ENCODE measurements around the gene KIN.
"Not testable (repeated sequence)": the region's sequence is repeated elsewhere in the genome, so short reads cannot be mapped to it uniquely, and the experiment has no call there.

The KIN gene

GRCh38 chr10:7752251-7752650 is 35.5 kb downstream of the KIN start:
- TF ChIP-seq CTCF (IDR thresholded peaks at IDR 0.05; ENCODE audit: low read depth, low read length, missing control alignments), result no peak
- in situ Hi-C loops (cut with HindIII; ENCODE audit: low sequenced_read_pairs), result loop anchor here (5.0 kb wide), 1 partner anchor 220 kb away; no protein-coding TSS in a partner anchor
- DNase-seq (ENCODE audit: low read depth), result no peak
- H3K4me3 ChIP-seq (ENCODE audit: low read depth, low read length), result no peak overlapping the region

- DNase-seq (ENCODE audit: low read depth), result no peak
- no peak for TF ChIP-seq CTCF (IDR thresholded peaks at IDR 0.05; ENCODE audit: low read depth, low read length, missing control alignments)
- no peak overlapping the region for H3K4me3 ChIP-seq (ENCODE audit: low read depth, low read length)
- in situ Hi-C loops (cut with HindIII; ENCODE audit: low sequenced_read_pairs), result loop anchor here (5.0 kb wide), 1 partner anchor 218 kb away; no protein-coding TSS in a partner anchor
These were observed 37.6 kb downstream of the KIN start for GRCh38 chr10:7750222-7750621.

- DNase-seq (ENCODE audit: low read depth); H3K4me3 ChIP-seq (ENCODE audit: low read depth, low read length); in situ Hi-C loops (cut with HindIII; ENCODE audit: low sequenced_read_pairs): not testable (repeated sequence)
These were observed 39.2 kb downstream of the KIN start for GRCh38 chr10:7748637-7749036.

GRCh38 chr10:7744307-7744706 is 43.5 kb downstream of the KIN start:
- H3K4me3 ChIP-seq (ENCODE audit: low read depth, low read length), result no peak overlapping the region
- no peak for TF ChIP-seq CTCF (IDR thresholded peaks at IDR 0.05; ENCODE audit: low read depth, low read length, missing control alignments)
- no peak for DNase-seq (ENCODE audit: low read depth)
- in situ Hi-C loops (cut with HindIII; ENCODE audit: low sequenced_read_pairs), result no loop called here

- DNase-seq (ENCODE audit: low read depth), result no peak
- in situ Hi-C loops (cut with HindIII; ENCODE audit: low sequenced_read_pairs), result no loop called here
- TF ChIP-seq CTCF (IDR thresholded peaks at IDR 0.05; ENCODE audit: low read depth, low read length, missing control alignments), result no peak
- no peak overlapping the region for H3K4me3 ChIP-seq (ENCODE audit: low read depth, low read length)
These were observed 49.0 kb downstream of the KIN start for GRCh38 chr10:7738536-7739407.

GRCh38 chr10:7734821-7735220 is 53.0 kb downstream of the KIN start:
- in situ Hi-C loops (cut with HindIII; ENCODE audit: low sequenced_read_pairs), result no loop called here
- no peak overlapping the region for H3K4me3 ChIP-seq (ENCODE audit: low read depth, low read length)
- no peak for DNase-seq (ENCODE audit: low read depth)
- no peak for TF ChIP-seq CTCF (IDR thresholded peaks at IDR 0.05; ENCODE audit: low read depth, low read length, missing control alignments)

- in situ Hi-C loops (cut with HindIII; ENCODE audit: low sequenced_read_pairs), result no loop called here
- no peak overlapping the region for H3K4me3 ChIP-seq (ENCODE audit: low read depth, low read length)
- DNase-seq (ENCODE audit: low read depth), result no peak
- no peak for TF ChIP-seq CTCF (IDR thresholded peaks at IDR 0.05; ENCODE audit: low read depth, low read length, missing control alignments)
These were observed 64.8 kb downstream of the KIN start for GRCh38 chr10:7722927-7723529.

All from astrocyte of the cerebellum (primary cell).